Measurements from ENCODE around the gene SLC37A1.

GRCh38 chr21:42480736-42481135 is 32.9 kb upstream of the SLC37A1 start:
- TF ChIP-seq CTCF (conservative IDR thresholded peaks at IDR 0.05; ENCODE audit: low read length) = no peak
- no peak for TF ChIP-seq EZH2phosphoT487 (IDR thresholded peaks at IDR 0.05; ENCODE audit: borderline replicate concordance)

All from Loucy (cell line).